Mononuclear cell (primary cell): ENCODE results near the gene PRSS27. TPM values are rescaled to one million over a fixed set of nuclear protein-coding genes. Genes with fewer than 3 reads are reported as not detected.

ENCODE experiments used
- H3K27me3 ChIP-seq: 2 replicates; pipeline ENCODE4 v1.6.0; 2011; ENCODE audit warnings: low read length, control low read depth; ENCODE audit not compliant: insufficient read depth
- H3K4me1 ChIP-seq: 2 replicates; pipeline ENCODE4 v1.5.1; 2011; ENCODE audit warnings: mild to moderate bottlenecking, low read length, control low read depth; ENCODE audit not compliant: insufficient read depth
- H3K4me3 ChIP-seq: 2 replicates; pipeline ENCODE4 v1.5.1; 2011; ENCODE audit warnings: mild to moderate bottlenecking, low read length, moderate library complexity
- H3K9me3 ChIP-seq: 2 replicates; pipeline ENCODE4 v1.5.1; 2011; ENCODE audit warnings: low read depth, mild to moderate bottlenecking, control low read depth, low read length
- total RNA-seq: library from RNA; depleted of rRNA; stranded (reverse); fragments of >200 nt; gene quantifications from one replicate; pipeline ENCODE4 v1.2.3, GENCODE V29; 2012

Gene PRSS27
- total RNA-seq, 1 donor = 0.10 TPM

DNA sequence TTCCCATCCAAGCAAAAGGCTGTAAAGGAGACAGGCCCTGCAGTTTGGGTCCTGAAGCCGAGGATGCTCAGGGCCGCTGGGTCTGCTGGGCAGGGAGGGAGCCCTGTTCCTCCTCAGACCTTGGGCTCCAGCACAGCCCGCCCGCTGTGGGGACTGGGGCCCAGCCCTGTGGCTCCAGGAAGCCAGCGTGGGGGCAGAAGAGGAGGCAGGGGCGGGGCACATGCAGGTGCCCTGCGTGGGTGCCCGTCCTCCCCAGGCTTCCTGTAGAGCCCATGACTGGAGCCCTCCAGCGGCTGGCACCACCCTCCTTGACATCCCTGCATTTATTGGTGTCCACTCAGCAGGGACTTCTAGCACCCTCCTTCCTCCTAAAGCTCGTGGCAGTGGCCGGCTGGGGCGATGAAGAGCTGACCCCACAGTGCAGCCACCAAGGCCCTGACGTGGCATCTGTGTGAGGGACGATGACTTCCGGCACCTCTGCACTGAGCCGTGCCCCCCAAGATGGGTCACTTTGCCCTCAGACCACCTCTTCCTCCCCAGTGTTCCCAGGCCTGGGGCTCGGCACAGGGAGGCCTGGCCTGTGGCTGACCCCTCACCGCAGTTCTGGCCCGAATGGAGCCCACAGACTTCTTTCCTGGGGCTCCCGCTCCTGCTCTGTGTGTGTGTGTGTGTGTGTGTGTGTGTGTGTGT is 9.9 kb downstream of the PRSS27 start:
- Histone ChIP-seq H3K4me1 (no peaks in the 10 kb centered on the region), H3K9me3 (no peaks in the 10 kb centered on the region), H3K27me3 (no peaks in the 10 kb centered on the region), H3K4me3 (no peak overlapping the region)

GRCh38 chr16:2709588-2709984 is 10.4 kb downstream of the PRSS27 start:
- Histone ChIP-seq H3K4me3 (no peak overlapping the region), H3K4me1 (no peaks in the 10 kb centered on the region), H3K9me3 (no peaks in the 10 kb centered on the region), H3K27me3 (no peaks in the 10 kb centered on the region)

DNA sequence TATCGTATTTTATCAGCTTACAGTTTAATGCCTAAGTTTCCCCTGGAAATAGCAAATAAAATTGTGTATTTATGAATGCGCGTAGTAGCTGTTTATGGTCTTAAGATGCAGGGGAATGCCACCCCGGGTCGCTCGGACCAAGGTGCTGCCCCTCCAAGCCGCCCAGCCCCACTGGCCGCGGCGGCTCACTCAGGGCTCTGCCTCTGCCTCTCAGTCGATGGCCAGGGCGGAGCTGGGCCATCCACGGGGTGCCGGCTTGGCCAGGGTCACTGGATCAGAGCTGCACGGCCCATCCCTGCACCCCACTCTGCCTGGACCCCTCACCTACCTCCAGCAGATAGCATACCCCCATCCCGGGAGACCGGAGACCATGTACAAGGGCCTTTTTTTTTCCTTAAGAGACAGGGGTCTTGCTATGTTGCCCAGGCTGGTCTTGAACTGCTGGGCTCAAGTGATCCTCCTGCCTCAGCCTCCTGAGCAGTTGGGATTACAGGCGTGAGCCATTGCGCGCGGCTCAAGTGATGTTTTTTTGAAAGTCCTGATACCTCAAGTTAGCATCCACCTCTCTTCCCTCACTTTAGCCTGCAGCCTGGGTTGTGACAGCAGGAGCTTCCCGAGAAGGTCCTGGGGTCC is 11.0 kb downstream of the PRSS27 start:
- no peaks in the 10 kb centered on the region for H3K27me3 ChIP-seq
- no peaks in the 10 kb centered on the region for H3K4me1 ChIP-seq
- H3K9me3 ChIP-seq = no peaks in the 10 kb centered on the region
- no peak overlapping the region for H3K4me3 ChIP-seq

- Histone ChIP-seq H3K4me3 (no peak overlapping the region), H3K9me3 (no peaks in the 10 kb centered on the region), H3K27me3 (no peaks in the 10 kb centered on the region), H3K4me1 (no peaks in the 10 kb centered on the region)
Observed at GRCh38 chr16:2708290-2708639, 11.8 kb downstream of the PRSS27 start.

DNA sequence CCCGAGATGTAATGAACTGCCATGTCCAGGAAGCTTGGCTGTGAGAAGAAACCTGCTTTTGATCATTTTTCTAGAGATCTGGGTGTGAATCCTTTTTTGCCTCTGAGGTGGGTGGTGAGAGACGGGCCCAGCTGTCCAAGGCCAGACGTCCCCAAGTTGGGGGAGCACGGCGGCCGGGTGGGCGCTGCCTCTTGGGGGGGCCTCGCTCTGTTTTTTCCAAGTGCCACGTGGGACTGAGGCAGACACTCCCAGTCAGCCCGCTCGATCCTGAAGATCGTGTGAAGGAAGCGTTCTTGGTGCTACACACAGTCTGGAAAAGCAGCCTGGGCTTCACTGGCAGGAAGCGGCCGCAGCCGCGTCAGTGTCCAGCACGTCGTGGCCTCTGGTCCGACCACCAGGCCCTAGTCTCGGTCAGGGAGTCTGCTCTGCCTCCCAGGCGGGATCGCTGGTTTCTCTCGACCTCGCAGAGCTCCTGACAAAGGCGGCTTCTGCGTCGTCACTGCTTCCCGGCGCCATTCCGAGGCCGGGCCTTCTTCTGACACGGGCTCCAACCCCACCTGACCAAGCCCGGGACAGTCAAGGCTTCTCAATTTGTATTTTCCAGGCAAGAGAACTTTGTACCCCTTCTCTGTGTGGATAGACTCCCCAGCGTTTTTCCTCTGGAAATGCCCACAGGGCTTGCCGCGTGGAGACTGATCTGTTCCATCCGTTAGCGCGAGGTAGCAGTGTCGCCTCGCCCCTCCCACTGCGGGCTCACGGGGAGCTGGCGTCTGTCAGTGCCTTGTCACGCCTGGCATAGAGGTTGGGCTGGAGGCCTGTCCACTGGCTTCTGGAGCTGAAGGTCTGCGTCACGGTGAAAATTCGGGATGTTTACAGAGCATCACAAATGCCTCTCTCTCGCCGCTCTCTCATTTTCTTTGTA is 12.4 kb downstream of the PRSS27 start:
- Histone ChIP-seq H3K9me3 (no peaks in the 10 kb centered on the region), H3K27me3 (no peaks in the 10 kb centered on the region), H3K4me3 (no peak overlapping the region), H3K4me1 (no peaks in the 10 kb centered on the region)

GRCh38 chr16:2706611-2707311 is 13.3 kb downstream of the PRSS27 start:
- Histone ChIP-seq H3K4me1 (no peaks in the 10 kb centered on the region), H3K9me3 (no peaks in the 10 kb centered on the region), H3K27me3 (no peaks in the 10 kb centered on the region)

DNA sequence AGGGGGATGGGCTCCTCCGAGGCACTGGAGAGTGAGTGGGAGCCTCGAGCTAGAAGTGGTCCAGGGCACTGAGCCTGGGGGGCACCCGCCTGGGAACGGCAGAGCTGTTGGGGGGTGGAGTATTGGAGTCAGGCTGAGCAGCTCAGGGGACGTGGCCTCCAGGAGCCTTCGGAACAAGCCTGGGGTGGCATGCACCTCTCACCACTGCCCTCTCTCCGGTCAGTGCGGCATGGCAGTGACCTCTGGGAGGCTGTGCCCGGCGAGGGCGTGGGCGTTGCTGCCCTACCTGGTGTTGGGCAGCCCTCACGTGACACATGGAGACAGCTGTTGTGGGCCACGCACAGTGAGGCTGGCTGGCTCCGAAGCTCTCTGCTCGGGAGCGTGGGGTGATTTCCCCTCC is 13.9 kb downstream of the PRSS27 start:
- Histone ChIP-seq H3K4me1 (no peaks in the 10 kb centered on the region), H3K27me3 (no peaks in the 10 kb centered on the region), H3K9me3 (no peaks in the 10 kb centered on the region), H3K4me3 (no peak overlapping the region)

More at GRCh38 chr16:2706611-2707311, 13.3 kb downstream of the PRSS27 start:
- no peak overlapping the region for H3K4me3 ChIP-seq

DNA sequence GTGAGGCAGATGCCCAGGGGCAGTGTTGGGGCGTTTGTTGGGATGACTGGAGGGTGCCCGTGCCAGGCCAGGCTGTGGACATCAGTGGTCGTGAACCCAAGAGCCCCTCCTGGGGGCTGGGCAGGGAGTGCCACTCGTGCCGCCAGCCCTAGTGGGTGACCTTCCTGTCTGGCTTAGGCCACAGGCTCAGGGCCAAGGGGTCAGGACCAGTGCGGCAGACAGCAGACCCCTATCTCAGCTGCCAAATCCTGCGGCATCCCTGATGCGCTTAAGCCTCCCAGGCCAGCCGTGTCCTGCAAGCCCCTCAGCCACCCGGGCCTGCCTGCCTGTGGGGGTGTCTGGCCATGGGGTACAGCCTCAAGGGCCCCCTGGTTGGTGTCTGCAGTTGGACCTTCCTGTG is 14.7 kb downstream of the PRSS27 start:
- Histone ChIP-seq H3K4me1 (no peaks in the 10 kb centered on the region), H3K4me3 (no peak overlapping the region), H3K9me3 (no peaks in the 10 kb centered on the region)

DNA sequence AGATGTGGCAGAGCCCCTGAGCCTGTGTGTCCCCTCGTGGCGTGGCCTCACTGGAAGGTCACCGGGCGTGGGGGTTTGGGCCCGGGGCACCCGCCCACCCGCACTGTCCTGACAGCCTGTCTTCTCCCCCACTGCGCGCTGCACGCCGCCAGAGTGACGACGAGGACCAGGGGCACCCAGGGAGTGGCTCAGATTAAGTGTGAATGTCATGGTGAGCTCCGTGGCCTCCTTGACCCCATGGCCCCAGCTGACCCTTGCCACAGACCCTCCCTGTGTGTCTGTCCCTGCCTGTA is 15.1 kb downstream of the PRSS27 start:
- Histone ChIP-seq H3K4me3 (no peak overlapping the region), H3K9me3 (no peaks in the 10 kb centered on the region), H3K4me1 (no peaks in the 10 kb centered on the region), H3K27me3 (no peaks in the 10 kb centered on the region)

More for the DNA sequence above, 14.7 kb downstream of the PRSS27 start:
- no peaks in the 10 kb centered on the region for H3K27me3 ChIP-seq

GRCh38 chr16:2704166-2704982 is 15.7 kb downstream of the PRSS27 start:
- no peak overlapping the region for H3K4me3 ChIP-seq
- H3K27me3 ChIP-seq = no peaks in the 10 kb centered on the region
- no peaks in the 10 kb centered on the region for H3K9me3 ChIP-seq
- no peaks in the 10 kb centered on the region for H3K4me1 ChIP-seq

- H3K9me3 ChIP-seq = no peaks in the 10 kb centered on the region
- no peaks in the 10 kb centered on the region for H3K4me1 ChIP-seq
- no peak overlapping the region for H3K4me3 ChIP-seq
- H3K27me3 ChIP-seq = no peaks in the 10 kb centered on the region
Observed at GRCh38 chr16:2702871-2703745, 16.9 kb downstream of the PRSS27 start.

DNA sequence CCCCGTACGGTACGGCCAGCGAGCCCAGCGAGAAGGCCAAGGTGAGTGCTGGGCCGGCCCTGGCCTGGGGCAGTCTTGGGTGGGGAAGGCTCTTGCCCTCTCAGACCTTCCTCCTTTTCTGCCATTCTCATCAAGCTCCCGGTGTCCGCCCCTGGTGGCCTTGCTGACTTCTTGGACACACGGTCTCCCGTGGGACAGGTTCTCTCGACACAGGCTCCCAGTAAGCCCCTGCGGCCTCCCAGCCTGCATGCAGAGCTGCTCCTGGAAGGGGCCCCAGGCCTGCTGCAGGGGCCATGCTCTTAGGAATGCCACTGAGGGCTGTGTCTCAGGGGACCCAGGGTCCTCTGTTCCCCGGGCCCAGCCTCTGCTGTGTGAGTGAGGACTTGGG is 17.6 kb downstream of the PRSS27 start:
- Histone ChIP-seq H3K4me1 (no peaks in the 10 kb centered on the region), H3K27me3 (no peaks in the 10 kb centered on the region), H3K9me3 (no peaks in the 10 kb centered on the region), H3K4me3 (no peak overlapping the region)

DNA sequence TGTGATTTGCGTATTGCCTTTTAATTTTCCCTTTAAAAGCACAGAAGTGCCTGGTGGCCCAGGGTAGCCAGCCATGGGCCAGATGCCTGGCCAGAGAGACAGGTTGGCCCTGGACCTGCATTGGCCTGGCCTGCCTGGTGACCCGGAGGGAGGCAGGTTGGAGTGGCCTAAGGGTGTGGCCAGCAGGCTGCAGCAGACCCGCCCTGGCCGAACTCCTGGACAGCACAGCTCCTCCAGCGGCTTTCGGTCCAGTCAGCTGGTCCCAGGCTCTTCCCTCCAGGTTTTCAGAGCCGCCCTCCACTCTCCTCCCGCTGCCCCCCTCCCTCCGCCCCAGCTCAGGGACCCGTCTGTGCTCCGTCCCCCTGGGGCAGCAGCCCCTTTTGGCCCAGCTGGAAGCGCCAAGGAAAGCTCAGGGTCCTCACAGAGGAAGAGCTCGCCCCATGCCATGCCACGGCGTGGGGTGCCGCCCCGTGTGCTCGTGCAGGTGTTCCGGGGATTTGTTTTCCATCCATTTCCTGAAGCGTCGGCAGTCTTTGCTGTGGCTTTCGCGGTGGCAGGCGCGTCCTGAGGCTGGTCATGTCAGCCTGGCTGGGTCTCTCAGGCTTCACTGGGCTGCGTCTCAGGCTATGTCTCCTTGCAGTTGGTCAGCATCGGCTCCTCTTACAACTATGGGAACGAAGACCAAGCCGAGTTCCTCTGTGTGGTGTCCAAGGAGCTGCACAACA is 18.1 kb downstream of the PRSS27 start:
- Histone ChIP-seq H3K27me3 (no peaks in the 10 kb centered on the region), H3K4me3 (no peak overlapping the region), H3K9me3 (no peaks in the 10 kb centered on the region), H3K4me1 (no peaks in the 10 kb centered on the region)
